GM20000 (cell line): ENCODE data around the gene BRSK2.

Experiments
- DNase-seq: peaks from one replicate; pipeline ENCODE4 v3.0.0; 2012; ENCODE audit warnings: low spot score
- CTCF ChIP-seq: IDR thresholded peaks from 2 replicates; pipeline ENCODE4 v1.5.1; 2012; ENCODE audit warnings: mild to moderate bottlenecking, control low read depth; ENCODE audit errors: extremely low read depth, missing control alignments

BRSK2 gene

GRCh38 chr11:1510928-1511327 lies 121.2 kb downstream of the BRSK2 start:
- no peak for DNase-seq
- no peak for TF ChIP-seq CTCF

- TF ChIP-seq CTCF, result no peak
- DNase-seq, result no peak
Observed at GRCh38 chr11:1511937-1512496, 122.3 kb downstream of the BRSK2 start.
